ENCODE results near the gene TSPO.

DNA sequence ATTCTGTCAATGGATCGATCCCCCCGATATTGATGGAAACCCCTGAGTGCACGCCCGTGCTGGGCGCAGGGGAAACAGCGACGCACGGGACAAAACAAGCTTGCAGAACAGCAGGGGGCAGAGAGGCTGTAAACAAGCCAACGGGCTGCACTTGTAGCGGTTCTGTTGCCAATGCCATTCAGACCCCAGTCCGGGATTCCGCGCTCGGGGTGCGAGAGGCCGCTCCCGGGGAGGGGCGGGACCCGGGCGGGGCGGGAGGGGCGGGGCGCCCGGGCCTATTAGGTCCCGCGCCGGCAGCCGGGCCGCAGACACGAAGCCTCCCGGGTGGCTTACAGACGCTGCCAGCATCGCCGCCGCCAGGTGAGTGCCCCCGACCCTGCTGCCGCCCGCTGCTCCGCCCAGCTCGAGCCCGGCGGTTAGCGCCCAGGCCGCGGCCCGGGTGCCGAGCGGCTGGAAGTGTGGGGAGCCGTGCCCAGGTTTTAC, 40.9 kb upstream of the TSPO start, which contains the start of gene BIK:
- TF ChIP-seq POLR2AphosphoS5 (IDR thresholded peaks at IDR 0.05; ENCODE audit: low read depth, low read length): no peak
- TF ChIP-seq, protein P1, sequence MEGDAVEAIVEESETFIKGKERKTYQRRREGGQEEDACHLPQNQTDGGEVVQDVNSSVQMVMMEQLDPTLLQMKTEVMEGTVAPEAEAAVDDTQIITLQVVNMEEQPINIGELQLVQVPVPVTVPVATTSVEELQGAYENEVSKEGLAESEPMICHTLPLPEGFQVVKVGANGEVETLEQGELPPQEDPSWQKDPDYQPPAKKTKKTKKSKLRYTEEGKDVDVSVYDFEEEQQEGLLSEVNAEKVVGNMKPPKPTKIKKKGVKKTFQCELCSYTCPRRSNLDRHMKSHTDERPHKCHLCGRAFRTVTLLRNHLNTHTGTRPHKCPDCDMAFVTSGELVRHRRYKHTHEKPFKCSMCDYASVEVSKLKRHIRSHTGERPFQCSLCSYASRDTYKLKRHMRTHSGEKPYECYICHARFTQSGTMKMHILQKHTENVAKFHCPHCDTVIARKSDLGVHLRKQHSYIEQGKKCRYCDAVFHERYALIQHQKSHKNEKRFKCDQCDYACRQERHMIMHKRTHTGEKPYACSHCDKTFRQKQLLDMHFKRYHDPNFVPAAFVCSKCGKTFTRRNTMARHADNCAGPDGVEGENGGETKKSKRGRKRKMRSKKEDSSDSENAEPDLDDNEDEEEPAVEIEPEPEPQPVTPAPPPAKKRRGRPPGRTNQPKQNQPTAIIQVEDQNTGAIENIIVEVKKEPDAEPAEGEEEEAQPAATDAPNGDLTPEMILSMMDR (IDR thresholded peaks at IDR 0.05): no peak; the same call in 1 of the 2 replicates
- TF ChIP-seq, protein P2, sequence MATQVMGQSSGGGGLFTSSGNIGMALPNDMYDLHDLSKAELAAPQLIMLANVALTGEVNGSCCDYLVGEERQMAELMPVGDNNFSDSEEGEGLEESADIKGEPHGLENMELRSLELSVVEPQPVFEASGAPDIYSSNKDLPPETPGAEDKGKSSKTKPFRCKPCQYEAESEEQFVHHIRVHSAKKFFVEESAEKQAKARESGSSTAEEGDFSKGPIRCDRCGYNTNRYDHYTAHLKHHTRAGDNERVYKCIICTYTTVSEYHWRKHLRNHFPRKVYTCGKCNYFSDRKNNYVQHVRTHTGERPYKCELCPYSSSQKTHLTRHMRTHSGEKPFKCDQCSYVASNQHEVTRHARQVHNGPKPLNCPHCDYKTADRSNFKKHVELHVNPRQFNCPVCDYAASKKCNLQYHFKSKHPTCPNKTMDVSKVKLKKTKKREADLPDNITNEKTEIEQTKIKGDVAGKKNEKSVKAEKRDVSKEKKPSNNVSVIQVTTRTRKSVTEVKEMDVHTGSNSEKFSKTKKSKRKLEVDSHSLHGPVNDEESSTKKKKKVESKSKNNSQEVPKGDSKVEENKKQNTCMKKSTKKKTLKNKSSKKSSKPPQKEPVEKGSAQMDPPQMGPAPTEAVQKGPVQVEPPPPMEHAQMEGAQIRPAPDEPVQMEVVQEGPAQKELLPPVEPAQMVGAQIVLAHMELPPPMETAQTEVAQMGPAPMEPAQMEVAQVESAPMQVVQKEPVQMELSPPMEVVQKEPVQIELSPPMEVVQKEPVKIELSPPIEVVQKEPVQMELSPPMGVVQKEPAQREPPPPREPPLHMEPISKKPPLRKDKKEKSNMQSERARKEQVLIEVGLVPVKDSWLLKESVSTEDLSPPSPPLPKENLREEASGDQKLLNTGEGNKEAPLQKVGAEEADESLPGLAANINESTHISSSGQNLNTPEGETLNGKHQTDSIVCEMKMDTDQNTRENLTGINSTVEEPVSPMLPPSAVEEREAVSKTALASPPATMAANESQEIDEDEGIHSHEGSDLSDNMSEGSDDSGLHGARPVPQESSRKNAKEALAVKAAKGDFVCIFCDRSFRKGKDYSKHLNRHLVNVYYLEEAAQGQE (IDR thresholded peaks at IDR 0.05; ENCODE audit: insufficient read depth in 1 of 2, low read depth in 2 of 2, low read length in 1 of 2): no peak

Data from Panc1 (cell line).